Measurements from ENCODE around the gene PARD3B. TPM values are rescaled to one million over a fixed set of nuclear protein-coding genes. Genes with fewer than 3 reads are reported as not detected.

The PARD3B gene
- polyA plus RNA-seq, 1 donor: 14.0 TPM

GRCh38 chr2:204775766-204776165, 230.5 kb downstream of the PARD3B start:
- Histone ChIP-seq H3K4me3 (ENCODE audit: low read length) (no peak overlapping the region), H3K9me3 (ENCODE audit: control insufficient read depth, low read depth, low read length) (no peaks in the 10 kb centered on the region), H3K4me1 (ENCODE audit: control insufficient read depth, insufficient read depth, low read length) (no peaks in the 10 kb centered on the region), H3K27ac (ENCODE audit: low read length) (no peak overlapping the region), H3K36me3 (ENCODE audit: control insufficient read depth, insufficient read depth, low read length) (no peaks in the 10 kb centered on the region), H3K27me3 (ENCODE audit: control insufficient read depth, insufficient read depth, low read length) (no peaks in the 10 kb centered on the region)
- no peak for DNase-seq

- H3K36me3 ChIP-seq (ENCODE audit: control insufficient read depth, insufficient read depth, low read length): no peaks in the 10 kb centered on the region
- no peaks in the 10 kb centered on the region for H3K4me1 ChIP-seq (ENCODE audit: control insufficient read depth, insufficient read depth, low read length)
- H3K27me3 ChIP-seq (ENCODE audit: control insufficient read depth, insufficient read depth, low read length): no peaks in the 10 kb centered on the region
- H3K4me3 ChIP-seq (ENCODE audit: low read length): no peak overlapping the region
- 100% methylated on average over 1 of the region's 1 CpG for WGBS (ENCODE audit: insufficient coverage, low lambda C conversion rate)
- H3K27ac ChIP-seq (ENCODE audit: low read length): no peak overlapping the region
- no peaks in the 10 kb centered on the region for H3K9me3 ChIP-seq (ENCODE audit: control insufficient read depth, low read depth, low read length)
- DNase-seq: no peak
Measured at GRCh38 chr2:204776781-204777559, 231.7 kb downstream of the PARD3B start.

GRCh38 chr2:204779771-204780170, 234.5 kb downstream of the PARD3B start:
- no peaks in the 10 kb centered on the region for H3K4me1 ChIP-seq (ENCODE audit: control insufficient read depth, insufficient read depth, low read length)
- no peak overlapping the region for H3K27ac ChIP-seq (ENCODE audit: low read length)
- H3K36me3 ChIP-seq (ENCODE audit: control insufficient read depth, insufficient read depth, low read length): no peaks in the 10 kb centered on the region
- H3K4me3 ChIP-seq (ENCODE audit: low read length): no peak overlapping the region
- DNase-seq: no peak
- no peaks in the 10 kb centered on the region for H3K9me3 ChIP-seq (ENCODE audit: control insufficient read depth, low read depth, low read length)
- H3K27me3 ChIP-seq (ENCODE audit: control insufficient read depth, insufficient read depth, low read length): no peaks in the 10 kb centered on the region

GRCh38 chr2:204781941-204782340, 236.7 kb downstream of the PARD3B start:
- no peak overlapping the region for H3K4me3 ChIP-seq (ENCODE audit: low read length)
- H3K27me3 ChIP-seq (ENCODE audit: control insufficient read depth, insufficient read depth, low read length): no peaks in the 10 kb centered on the region
- H3K27ac ChIP-seq (ENCODE audit: low read length): no peak overlapping the region
- no CpG with 5 or more reads among the region's 1 CpG for WGBS (ENCODE audit: insufficient coverage, low lambda C conversion rate)
- DNase-seq: no peak
- no peaks in the 10 kb centered on the region for H3K4me1 ChIP-seq (ENCODE audit: control insufficient read depth, insufficient read depth, low read length)
- H3K9me3 ChIP-seq (ENCODE audit: control insufficient read depth, low read depth, low read length): no peaks in the 10 kb centered on the region
- H3K36me3 ChIP-seq (ENCODE audit: control insufficient read depth, insufficient read depth, low read length): no peaks in the 10 kb centered on the region

- no peak for DNase-seq
- Histone ChIP-seq H3K4me3 (ENCODE audit: low read length) (no peak overlapping the region), H3K9me3 (ENCODE audit: control insufficient read depth, low read depth, low read length) (no peaks in the 10 kb centered on the region), H3K4me1 (ENCODE audit: control insufficient read depth, insufficient read depth, low read length) (no peaks in the 10 kb centered on the region), H3K27me3 (ENCODE audit: control insufficient read depth, insufficient read depth, low read length) (no peaks in the 10 kb centered on the region), H3K27ac (ENCODE audit: low read length) (no peak overlapping the region), H3K36me3 (ENCODE audit: control insufficient read depth, insufficient read depth, low read length) (no peaks in the 10 kb centered on the region)
- no CpG with 5 or more reads among the region's 3 CpGs for WGBS (ENCODE audit: insufficient coverage, low lambda C conversion rate)
Measured at GRCh38 chr2:204790076-204790475, 244.8 kb downstream of the PARD3B start.

GRCh38 chr2:204791230-204791629, 246.0 kb downstream of the PARD3B start:
- H3K27ac ChIP-seq (ENCODE audit: low read length): no peak overlapping the region
- H3K27me3 ChIP-seq (ENCODE audit: control insufficient read depth, insufficient read depth, low read length): no peaks in the 10 kb centered on the region
- H3K9me3 ChIP-seq (ENCODE audit: control insufficient read depth, low read depth, low read length): no peaks in the 10 kb centered on the region
- H3K4me1 ChIP-seq (ENCODE audit: control insufficient read depth, insufficient read depth, low read length): no peaks in the 10 kb centered on the region
- H3K36me3 ChIP-seq (ENCODE audit: control insufficient read depth, insufficient read depth, low read length): no peaks in the 10 kb centered on the region
- DNase-seq: no peak
- no peak overlapping the region for H3K4me3 ChIP-seq (ENCODE audit: low read length)

GRCh38 chr2:204794624-204795023, 249.3 kb downstream of the PARD3B start:
- no peaks in the 10 kb centered on the region for H3K36me3 ChIP-seq (ENCODE audit: control insufficient read depth, insufficient read depth, low read length)
- no peak overlapping the region for H3K4me3 ChIP-seq (ENCODE audit: low read length)
- no peak overlapping the region for H3K27ac ChIP-seq (ENCODE audit: low read length)
- H3K27me3 ChIP-seq (ENCODE audit: control insufficient read depth, insufficient read depth, low read length): no peaks in the 10 kb centered on the region
- no peaks in the 10 kb centered on the region for H3K9me3 ChIP-seq (ENCODE audit: control insufficient read depth, low read depth, low read length)
- no peaks in the 10 kb centered on the region for H3K4me1 ChIP-seq (ENCODE audit: control insufficient read depth, insufficient read depth, low read length)
- DNase-seq: no peak
- 83% methylated on average over 2 of the region's 2 CpGs for WGBS (ENCODE audit: insufficient coverage, low lambda C conversion rate)

GRCh38 chr2:204795156-204795555, 249.9 kb downstream of the PARD3B start:
- Histone ChIP-seq H3K9me3 (ENCODE audit: control insufficient read depth, low read depth, low read length) (no peaks in the 10 kb centered on the region), H3K27me3 (ENCODE audit: control insufficient read depth, insufficient read depth, low read length) (no peaks in the 10 kb centered on the region), H3K4me1 (ENCODE audit: control insufficient read depth, insufficient read depth, low read length) (no peaks in the 10 kb centered on the region), H3K27ac (ENCODE audit: low read length) (no peak overlapping the region), H3K36me3 (ENCODE audit: control insufficient read depth, insufficient read depth, low read length) (no peaks in the 10 kb centered on the region), H3K4me3 (ENCODE audit: low read length) (no peak overlapping the region)
- no CpG with 5 or more reads among the region's 1 CpG for WGBS (ENCODE audit: insufficient coverage, low lambda C conversion rate)
- DNase-seq: no peak

GRCh38 chr2:204796581-204796980, 251.3 kb downstream of the PARD3B start:
- no peaks in the 10 kb centered on the region for H3K27me3 ChIP-seq (ENCODE audit: control insufficient read depth, insufficient read depth, low read length)
- H3K9me3 ChIP-seq (ENCODE audit: control insufficient read depth, low read depth, low read length): no peaks in the 10 kb centered on the region
- no peaks in the 10 kb centered on the region for H3K36me3 ChIP-seq (ENCODE audit: control insufficient read depth, insufficient read depth, low read length)
- H3K4me1 ChIP-seq (ENCODE audit: control insufficient read depth, insufficient read depth, low read length): no peaks in the 10 kb centered on the region
- no peak overlapping the region for H3K4me3 ChIP-seq (ENCODE audit: low read length)
- no peak overlapping the region for H3K27ac ChIP-seq (ENCODE audit: low read length)
- no peak for DNase-seq
- WGBS (ENCODE audit: insufficient coverage, low lambda C conversion rate): 82% methylated on average over 3 of the region's 4 CpGs

- H3K27ac ChIP-seq (ENCODE audit: low read length): no peak overlapping the region
- no peak overlapping the region for H3K4me3 ChIP-seq (ENCODE audit: low read length)
- H3K9me3 ChIP-seq (ENCODE audit: control insufficient read depth, low read depth, low read length): no peaks in the 10 kb centered on the region
- DNase-seq: no peak
- no peaks in the 10 kb centered on the region for H3K27me3 ChIP-seq (ENCODE audit: control insufficient read depth, insufficient read depth, low read length)
- H3K36me3 ChIP-seq (ENCODE audit: control insufficient read depth, insufficient read depth, low read length): no peaks in the 10 kb centered on the region
- WGBS (ENCODE audit: insufficient coverage, low lambda C conversion rate): 100% methylated on average over 1 of the region's 2 CpGs
- no peaks in the 10 kb centered on the region for H3K4me1 ChIP-seq (ENCODE audit: control insufficient read depth, insufficient read depth, low read length)
Measured at GRCh38 chr2:204799791-204800190, 254.5 kb downstream of the PARD3B start.

GRCh38 chr2:204808494-204808893, 263.2 kb downstream of the PARD3B start:
- Histone ChIP-seq H3K4me3 (ENCODE audit: low read length) (no peak overlapping the region), H3K27ac (ENCODE audit: low read length) (no peak overlapping the region), H3K27me3 (ENCODE audit: control insufficient read depth, insufficient read depth, low read length) (no peaks in the 10 kb centered on the region), H3K9me3 (ENCODE audit: control insufficient read depth, low read depth, low read length) (peaks cover 15% of the 10 kb centered on the region), H3K4me1 (ENCODE audit: control insufficient read depth, insufficient read depth, low read length) (no peaks in the 10 kb centered on the region), H3K36me3 (ENCODE audit: control insufficient read depth, insufficient read depth, low read length) (no peaks in the 10 kb centered on the region)
- no peak for DNase-seq

Measured in large intestine (tissue), 3 donors.